Mammary epithelial cell (primary cell): Measurements from ENCODE around the gene CHD5.

Experiments used
- EZH2 ChIP-seq: IDR thresholded peaks from 2 replicates; pipeline ENCODE4 v1.6.1; 2012; ENCODE audit warnings: low read length, inconsistent platforms, borderline replicate concordance
- TF ChIP-seq, protein P1 (sequence below), 2 donors: IDR thresholded peaks in 1 of 2; conservative IDR thresholded peaks in 1 of 2; 2 replicates each; pipeline ENCODE4 v1.5.1; 2011 to 2012; ENCODE audit warnings: inconsistent platforms in 2 of 2, low read length in 2 of 2, mild to moderate bottlenecking in 2 of 2, control low read depth in 1 of 2, low read depth in 1 of 2; ENCODE audit not compliant: insufficient read depth in 1 of 2; ENCODE audit errors: extremely low read depth in 1 of 2

DNA sequence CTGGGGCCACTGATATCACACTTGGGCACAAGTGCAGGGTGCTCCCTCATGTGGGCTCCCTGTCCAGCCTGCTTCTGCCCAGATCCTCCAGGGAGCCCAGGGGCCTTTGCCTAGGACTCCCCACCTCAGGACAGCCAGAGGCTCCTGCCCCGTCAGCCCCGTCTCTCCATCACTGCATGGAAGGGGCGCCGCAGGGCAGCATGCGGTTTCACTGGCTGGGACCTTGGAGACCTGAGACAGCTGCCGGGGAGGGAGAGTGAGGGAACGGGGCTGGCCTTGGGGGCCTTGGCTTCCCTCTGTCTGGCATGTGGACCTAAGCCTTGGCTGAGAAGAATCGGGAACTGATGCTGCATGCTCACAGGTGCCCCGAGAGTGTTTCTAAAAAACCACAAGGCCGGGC is 87.9 kb downstream of the CHD5 start:
- TF ChIP-seq, protein P1, sequence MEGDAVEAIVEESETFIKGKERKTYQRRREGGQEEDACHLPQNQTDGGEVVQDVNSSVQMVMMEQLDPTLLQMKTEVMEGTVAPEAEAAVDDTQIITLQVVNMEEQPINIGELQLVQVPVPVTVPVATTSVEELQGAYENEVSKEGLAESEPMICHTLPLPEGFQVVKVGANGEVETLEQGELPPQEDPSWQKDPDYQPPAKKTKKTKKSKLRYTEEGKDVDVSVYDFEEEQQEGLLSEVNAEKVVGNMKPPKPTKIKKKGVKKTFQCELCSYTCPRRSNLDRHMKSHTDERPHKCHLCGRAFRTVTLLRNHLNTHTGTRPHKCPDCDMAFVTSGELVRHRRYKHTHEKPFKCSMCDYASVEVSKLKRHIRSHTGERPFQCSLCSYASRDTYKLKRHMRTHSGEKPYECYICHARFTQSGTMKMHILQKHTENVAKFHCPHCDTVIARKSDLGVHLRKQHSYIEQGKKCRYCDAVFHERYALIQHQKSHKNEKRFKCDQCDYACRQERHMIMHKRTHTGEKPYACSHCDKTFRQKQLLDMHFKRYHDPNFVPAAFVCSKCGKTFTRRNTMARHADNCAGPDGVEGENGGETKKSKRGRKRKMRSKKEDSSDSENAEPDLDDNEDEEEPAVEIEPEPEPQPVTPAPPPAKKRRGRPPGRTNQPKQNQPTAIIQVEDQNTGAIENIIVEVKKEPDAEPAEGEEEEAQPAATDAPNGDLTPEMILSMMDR (conservative IDR thresholded peaks at IDR 0.05 in 1 of 2, IDR thresholded peaks at IDR 0.05 in 1 of 2; ENCODE audit: extremely low read depth in 1 of 2, insufficient read depth in 1 of 2, low read depth in 1 of 2, low read length in 2 of 2) = no peak
- TF ChIP-seq EZH2 = no peak
